Trophoblast cell (in vitro differentiated cells and primary cell): Measurements from ENCODE around the gene ENPP6.

ENCODE experiments used
- DNase-seq, 2 donors: peaks; one replicate each; pipeline ENCODE4 v3.0.0-alpha.2; 2016
- H2AFZ ChIP-seq: 2 replicates; pipeline ENCODE4 v1.6.1; 2013; ENCODE audit warnings: low read length, moderate library complexity, mild to moderate bottlenecking; ENCODE audit not compliant: insufficient read depth, poor library complexity
- H2AK5ac ChIP-seq: 2 replicates; pipeline ENCODE4 v1.6.1; 2013; ENCODE audit warnings: mild to moderate bottlenecking, low read length
- H2BK120ac ChIP-seq: 2 replicates; pipeline ENCODE4 v1.6.1; 2013; ENCODE audit warnings: low read length, mild to moderate bottlenecking, moderate library complexity; ENCODE audit not compliant: insufficient read depth, poor library complexity
- H2BK12ac ChIP-seq: 2 replicates; pipeline ENCODE4 v1.6.1; 2013; ENCODE audit warnings: mild to moderate bottlenecking, low read length, moderate library complexity
- H2BK5ac ChIP-seq: 2 replicates; pipeline ENCODE4 v1.6.1; 2013; ENCODE audit warnings: low read length, low read depth, moderate library complexity, mild to moderate bottlenecking; ENCODE audit not compliant: poor library complexity
- H3K14ac ChIP-seq: 2 replicates; pipeline ENCODE4 v1.6.1; 2013; ENCODE audit warnings: mild to moderate bottlenecking, low read length
- H3K18ac ChIP-seq: 2 replicates; pipeline ENCODE4 v1.6.1; 2013; ENCODE audit warnings: mild to moderate bottlenecking, low read length
- H3K23ac ChIP-seq: 2 replicates; pipeline ENCODE4 v1.6.1; 2013; ENCODE audit warnings: low read length
- H3K27ac ChIP-seq: 2 replicates; pipeline ENCODE4 v1.5.1; 2013; ENCODE audit warnings: low read depth, mild to moderate bottlenecking, inconsistent platforms, low read length, moderate library complexity
- H3K27me3 ChIP-seq: 2 replicates; pipeline ENCODE4 v1.6.1; 2013; ENCODE audit warnings: inconsistent platforms, mild to moderate bottlenecking, low read length, moderate library complexity; ENCODE audit not compliant: insufficient read depth
- H3K36me3 ChIP-seq, 2 experiments: 1 replicate in 1 of 2; 2 replicates in 1 of 2; pipeline ENCODE4 v1.6.1; 2013; ENCODE audit warnings: low read length in 2 of 2, mild to moderate bottlenecking in 2 of 2, moderate library complexity in 1 of 2; ENCODE audit not compliant: insufficient read depth in 2 of 2, control insufficient read depth in 1 of 2
- H3K4ac ChIP-seq: 2 replicates; pipeline ENCODE4 v1.6.1; 2013; ENCODE audit warnings: low read depth, mild to moderate bottlenecking, low read length, moderate library complexity
- H3K4me1 ChIP-seq, 2 experiments: 1 replicate in 1 of 2; 2 replicates in 1 of 2; pipeline ENCODE4 v1.6.1; 2013; ENCODE audit warnings: low read length in 2 of 2, mild to moderate bottlenecking in 2 of 2, moderate library complexity in 1 of 2; ENCODE audit not compliant: insufficient read depth in 2 of 2, control insufficient read depth in 1 of 2
- H3K4me2 ChIP-seq: 2 replicates; pipeline ENCODE4 v1.6.1; 2013; ENCODE audit warnings: inconsistent platforms, mild to moderate bottlenecking, low read length, moderate library complexity
- H3K4me3 ChIP-seq: 2 replicates; pipeline ENCODE4 v1.5.1; 2013; ENCODE audit warnings: mild to moderate bottlenecking, low read depth, low read length, inconsistent platforms
- H3K79me1 ChIP-seq: one replicate; pipeline ENCODE4 v1.6.1; 2013; ENCODE audit warnings: low read length
- H3K79me2 ChIP-seq: 2 replicates; pipeline ENCODE4 v1.6.1; 2013; ENCODE audit warnings: low read length, mild to moderate bottlenecking; ENCODE audit not compliant: control insufficient read depth, insufficient read depth, poor library complexity
- H3K9ac ChIP-seq: 2 replicates; pipeline ENCODE4 v1.6.1; 2013; ENCODE audit warnings: mild to moderate bottlenecking, low read length
- H3K9me3 ChIP-seq: 2 replicates; pipeline ENCODE4 v1.6.1; 2013; ENCODE audit warnings: low read depth, mild to moderate bottlenecking, control low read depth, inconsistent platforms, low read length; ENCODE audit not compliant: insufficient read depth
- H4K12ac ChIP-seq: 2 replicates; pipeline ENCODE4 v1.6.1; 2013; ENCODE audit warnings: low read depth, mild to moderate bottlenecking, low read length, moderate library complexity
- H4K8ac ChIP-seq: 2 replicates; pipeline ENCODE4 v1.6.1; 2013; ENCODE audit warnings: low read depth, mild to moderate bottlenecking, low read length, moderate library complexity
- H4K91ac ChIP-seq: one replicate; pipeline ENCODE4 v1.6.1; 2013; ENCODE audit warnings: low read depth, mild to moderate bottlenecking, low read length, moderate library complexity
- WGBS: extraction: QIAGEN DNeasy Blood & Tissue Kit; methylation state at CpG from one replicate; pipeline ENCODE4 v1.1.7; 2013; ENCODE audit warnings: missing lambda C conversion rate; ENCODE audit not compliant: insufficient read length, insufficient coverage; ENCODE audit errors: extremely low coverage; 5-methylcytosine and 5-hydroxymethylcytosine counted together

Gene ENPP6

GRCh38 chr4:184201179-184201578, 16.5 kb downstream of the ENPP6 start:
- H3K14ac ChIP-seq, result no peak overlapping the region
- H4K91ac ChIP-seq, result no peak overlapping the region
- no peak overlapping the region for H2AK5ac ChIP-seq
- no peak overlapping the region for H2BK12ac ChIP-seq
- WGBS, result no CpG with 5 or more reads among the region's 7 CpGs
- no peaks in the 10 kb centered on the region for H3K79me2 ChIP-seq
- no peak overlapping the region for H3K18ac ChIP-seq
- no peak overlapping the region for H2BK120ac ChIP-seq
- no peak overlapping the region for H2AFZ ChIP-seq
- no peak overlapping the region for H3K9ac ChIP-seq
- peaks cover 9 to 19% of the 10 kb centered on the region in 2 experiments for H3K4me1 ChIP-seq
- H3K9me3 ChIP-seq, result peaks cover 2% of the 10 kb centered on the region
- no peaks in the 10 kb centered on the region for H3K27me3 ChIP-seq
- no peak overlapping the region for H3K4me2 ChIP-seq
- H4K12ac ChIP-seq, result no peak overlapping the region
- H3K4me3 ChIP-seq, result no peak overlapping the region
- no peak overlapping the region for H3K23ac ChIP-seq
- H2BK5ac ChIP-seq, result no peak overlapping the region
- no peak for DNase-seq
- no peak overlapping the region for H3K4ac ChIP-seq
- no peaks in the 10 kb centered on the region for H3K36me3 ChIP-seq
- H3K79me1 ChIP-seq, result peaks cover 4% of the 10 kb centered on the region
- no peak overlapping the region for H4K8ac ChIP-seq
- no peak overlapping the region for H3K27ac ChIP-seq

- H4K12ac ChIP-seq, result no peak overlapping the region
- H3K27ac ChIP-seq, result no peak overlapping the region
- H2BK5ac ChIP-seq, result no peak overlapping the region
- peak overlapping the region; percentile 10 for H4K91ac ChIP-seq
- H2AFZ ChIP-seq, result no peak overlapping the region
- H3K9me3 ChIP-seq, result peaks cover 2% of the 10 kb centered on the region
- H3K23ac ChIP-seq, result no peak overlapping the region
- no peak overlapping the region for H3K4me3 ChIP-seq
- no peaks in the 10 kb centered on the region for H3K79me2 ChIP-seq
- H3K9ac ChIP-seq, result peak overlapping the region; percentile 18
- no peak overlapping the region for H3K18ac ChIP-seq
- H3K79me1 ChIP-seq, result peaks cover 4% of the 10 kb centered on the region
- H3K4me2 ChIP-seq, result no peak overlapping the region
- no peak overlapping the region for H2BK12ac ChIP-seq
- no peaks in the 10 kb centered on the region for H3K27me3 ChIP-seq
- no peak overlapping the region for H2BK120ac ChIP-seq
- H4K8ac ChIP-seq, result no peak overlapping the region
- no peak for DNase-seq
- peaks cover 9 to 19% of the 10 kb centered on the region in 2 experiments for H3K4me1 ChIP-seq
- no CpG with 5 or more reads among the region's 12 CpGs for WGBS
- H2AK5ac ChIP-seq, result peak overlapping the region; percentile 56
- H3K14ac ChIP-seq, result no peak overlapping the region
- H3K36me3 ChIP-seq, result no peaks in the 10 kb centered on the region
- no peak overlapping the region for H3K4ac ChIP-seq
Observed at GRCh38 chr4:184200296-184200695, 17.4 kb downstream of the ENPP6 start.

- H2BK5ac ChIP-seq, result no peak overlapping the region
- H3K4me3 ChIP-seq, result no peak overlapping the region
- no peak overlapping the region for H3K9ac ChIP-seq
- no CpG with 5 or more reads among the region's 5 CpGs for WGBS
- H3K4ac ChIP-seq, result no peak overlapping the region
- no peak overlapping the region for H3K23ac ChIP-seq
- H3K79me2 ChIP-seq, result no peaks in the 10 kb centered on the region
- H3K4me2 ChIP-seq, result no peak overlapping the region
- H3K18ac ChIP-seq, result no peak overlapping the region
- H2BK12ac ChIP-seq, result no peak overlapping the region
- H2AK5ac ChIP-seq, result no peak overlapping the region
- H3K36me3 ChIP-seq, result no peaks in the 10 kb centered on the region
- DNase-seq, result no peak
- no peak overlapping the region for H4K12ac ChIP-seq
- H3K4me1 ChIP-seq, result peaks cover 9 to 19% of the 10 kb centered on the region in 2 experiments
- no peak overlapping the region for H2AFZ ChIP-seq
- H4K91ac ChIP-seq, result no peak overlapping the region
- H2BK120ac ChIP-seq, result no peak overlapping the region
- no peak overlapping the region for H3K27ac ChIP-seq
- H3K14ac ChIP-seq, result no peak overlapping the region
- H3K27me3 ChIP-seq, result no peaks in the 10 kb centered on the region
- H3K9me3 ChIP-seq, result peaks cover 2% of the 10 kb centered on the region
- H3K79me1 ChIP-seq, result peaks cover 4% of the 10 kb centered on the region
- no peak overlapping the region for H4K8ac ChIP-seq
Observed at GRCh38 chr4:184199780-184200179, 17.9 kb downstream of the ENPP6 start.

- H3K4me2 ChIP-seq, result no peak overlapping the region
- no peak overlapping the region for H3K4me3 ChIP-seq
- peak overlapping the region; percentile 15 for H4K91ac ChIP-seq
- H3K27ac ChIP-seq, result no peak overlapping the region
- WGBS, result no CpG with 5 or more reads among the region's 5 CpGs
- H3K27me3 ChIP-seq, result no peaks in the 10 kb centered on the region
- peaks cover 8% of the 10 kb centered on the region for H3K79me1 ChIP-seq
- no peak overlapping the region for H2AK5ac ChIP-seq
- no peak overlapping the region for H4K8ac ChIP-seq
- H3K14ac ChIP-seq, result peak overlapping the region; percentile 0
- no peak overlapping the region for H2BK120ac ChIP-seq
- no peak overlapping the region for H3K18ac ChIP-seq
- no peaks in the 10 kb centered on the region for H3K36me3 ChIP-seq
- DNase-seq, result no peak
- H3K4ac ChIP-seq, result no peak overlapping the region
- no peak overlapping the region for H4K12ac ChIP-seq
- H2BK12ac ChIP-seq, result peak overlapping the region; percentile 23
- H3K9me3 ChIP-seq, result peaks cover 2% of the 10 kb centered on the region
- no peaks in the 10 kb centered on the region for H3K79me2 ChIP-seq
- H3K4me1 ChIP-seq, result peaks cover 9 to 19% of the 10 kb centered on the region in 2 experiments
- H3K23ac ChIP-seq, result no peak overlapping the region
- no peak overlapping the region for H3K9ac ChIP-seq
- H2AFZ ChIP-seq, result no peak overlapping the region
- H2BK5ac ChIP-seq, result no peak overlapping the region
Observed at GRCh38 chr4:184198190-184198589, 19.5 kb downstream of the ENPP6 start.
